ENCODE measurements around the gene IL22RA1.
A peak's percentile ranks its signal among the peaks of the same experiment; 100 is the strongest.

The IL22RA1 gene

GRCh38 chr1:24162201-24162600 lies 19.3 kb upstream of the IL22RA1 start:
- TF ChIP-seq CTCF (IDR thresholded peaks at IDR 0.05; ENCODE audit: insufficient read depth, low read length, poor library complexity, severe bottlenecking) (no peak), EZH2phosphoT487 (conservative IDR thresholded peaks at IDR 0.05; ENCODE audit: low read length) (no peak)
- Histone ChIP-seq H3K9me2 (replicated peaks; ENCODE audit: insufficient read depth, low read length) (no peaks in the 10 kb centered on the region), H3K4me2 (ENCODE audit: low read depth, low read length, poor library complexity, severe bottlenecking) (no peak overlapping the region), H3K9me3 (ENCODE audit: insufficient read depth, low read length) (no peaks in the 10 kb centered on the region), H3K9ac (ENCODE audit: low read length) (no peak overlapping the region), H2AFZ (ENCODE audit: low read depth, low read length, severe bottlenecking) (no peak overlapping the region), H3K4me3 (ENCODE audit: insufficient read depth, low read length, poor library complexity, severe bottlenecking) (no peak overlapping the region), H3K79me2 (ENCODE audit: insufficient read depth, low read length) (0 out of 2 replicates have a peak, but pooled peaks cover 5% of the 10 kb centered on the region), H3K27me3 (ENCODE audit: low read length) (no peaks in the 10 kb centered on the region), H4K20me1 (ENCODE audit: low read depth, low read length) (no peaks in the 10 kb centered on the region), H3K36me3 (ENCODE audit: low read length) (peaks cover 31% of the 10 kb centered on the region), H3F3A (ENCODE audit: insufficient read depth) (peaks cover 50% of the 10 kb centered on the region), H3K27ac (ENCODE audit: low read depth, low read length) (no peak overlapping the region)

GRCh38 chr1:24161270-24161669 lies 18.3 kb upstream of the IL22RA1 start:
- Histone ChIP-seq H3F3A (ENCODE audit: insufficient read depth) (peaks cover 54% of the 10 kb centered on the region), H3K79me2 (ENCODE audit: insufficient read depth, low read length) (0 out of 2 replicates have a peak, but pooled peaks cover 2% of the 10 kb centered on the region), H4K20me1 (ENCODE audit: low read depth, low read length) (no peaks in the 10 kb centered on the region), H3K27me3 (ENCODE audit: low read length) (no peaks in the 10 kb centered on the region), H3K4me2 (ENCODE audit: low read depth, low read length, poor library complexity, severe bottlenecking) (no peak overlapping the region), H3K9me2 (replicated peaks; ENCODE audit: insufficient read depth, low read length) (no peaks in the 10 kb centered on the region), H3K4me3 (ENCODE audit: insufficient read depth, low read length, poor library complexity, severe bottlenecking) (no peak overlapping the region), H3K9me3 (ENCODE audit: insufficient read depth, low read length) (no peaks in the 10 kb centered on the region), H3K36me3 (ENCODE audit: low read length) (peaks cover 22% of the 10 kb centered on the region), H3K9ac (ENCODE audit: low read length) (no peak overlapping the region), H3K27ac (ENCODE audit: low read depth, low read length) (no peak overlapping the region), H2AFZ (ENCODE audit: low read depth, low read length, severe bottlenecking) (no peak overlapping the region)
- TF ChIP-seq EZH2phosphoT487 (conservative IDR thresholded peaks at IDR 0.05; ENCODE audit: low read length), result no peak
- TF ChIP-seq CTCF (IDR thresholded peaks at IDR 0.05; ENCODE audit: insufficient read depth, low read length, poor library complexity, severe bottlenecking), result no peak

GRCh38 chr1:24159366-24159765 lies 16.4 kb upstream of the IL22RA1 start:
- Histone ChIP-seq H3K27me3 (ENCODE audit: low read length) (no peaks in the 10 kb centered on the region), H3K79me2 (ENCODE audit: insufficient read depth, low read length) (no peaks in the 10 kb centered on the region), H3K4me2 (ENCODE audit: low read depth, low read length, poor library complexity, severe bottlenecking) (no peak overlapping the region), H3K4me3 (ENCODE audit: insufficient read depth, low read length, poor library complexity, severe bottlenecking) (no peak overlapping the region), H2AFZ (ENCODE audit: low read depth, low read length, severe bottlenecking) (no peak overlapping the region), H4K20me1 (ENCODE audit: low read depth, low read length) (no peaks in the 10 kb centered on the region), H3K36me3 (ENCODE audit: low read length) (peaks cover 14% of the 10 kb centered on the region), H3K9me2 (replicated peaks; ENCODE audit: insufficient read depth, low read length) (no peaks in the 10 kb centered on the region), H3K9ac (ENCODE audit: low read length) (no peak overlapping the region), H3K27ac (ENCODE audit: low read depth, low read length) (peak overlapping the region; percentile 53; the same call in 1 of the 2 replicates), H3F3A (ENCODE audit: insufficient read depth) (peaks cover 72% of the 10 kb centered on the region), H3K9me3 (ENCODE audit: insufficient read depth, low read length) (no peaks in the 10 kb centered on the region)
- no peak for TF ChIP-seq EZH2phosphoT487 (conservative IDR thresholded peaks at IDR 0.05; ENCODE audit: low read length)
- no peak for TF ChIP-seq CTCF (IDR thresholded peaks at IDR 0.05; ENCODE audit: insufficient read depth, low read length, poor library complexity, severe bottlenecking)
